Glomerular endothelial cell (primary cell): ENCODE results near the gene FOXD4L1. TPM values are rescaled to one million over a fixed set of nuclear protein-coding genes. Genes with fewer than 3 reads are reported as not detected.
"Not testable (repeated sequence)": the region's sequence is repeated elsewhere in the genome, so short reads cannot be mapped to it uniquely, and the experiment has no call there.

Experiments
- DNase-seq: peaks from one replicate; pipeline ENCODE4 v3.0.0-alpha.2; 2011; ENCODE audit warnings: low read depth, low spot score; ENCODE audit errors: extremely low read depth
- total RNA-seq: library from RNA; depleted of rRNA; stranded (reverse); fragments of >200 nt; gene quantifications from 2 replicates; pipeline ENCODE4 v1.2.3, GENCODE V29; 2015

The FOXD4L1 gene
- total RNA-seq, result 0.05 TPM in 1 of 2 replicates, not detected in the other

DNA sequence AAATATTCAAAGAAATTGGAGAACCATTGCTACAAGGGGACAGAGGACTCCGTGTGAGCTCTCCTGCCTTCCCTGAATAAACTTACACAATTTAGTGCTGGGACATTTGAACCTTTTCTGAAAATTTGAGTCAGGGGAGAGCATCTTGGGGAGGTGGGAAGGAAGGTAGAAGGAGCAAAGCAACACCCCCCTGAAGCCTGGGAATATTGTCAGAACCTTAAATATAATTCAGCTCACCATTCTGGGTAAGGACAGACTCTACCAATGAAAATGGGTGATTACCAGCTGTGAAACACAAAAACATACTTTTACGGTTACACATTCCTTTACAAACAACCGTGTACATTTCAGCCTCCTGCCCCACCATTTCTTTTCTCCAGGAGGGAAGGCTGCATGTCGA is at the start of gene FOXD4L1:
Gene FOXD4L1, plus strand, starts transcription at position 301 of the 400 bp plus-strand sequence. CDS start 592 bp downstream, outside the sequence.
- DNase-seq, result not testable (repeated sequence)

DNA sequence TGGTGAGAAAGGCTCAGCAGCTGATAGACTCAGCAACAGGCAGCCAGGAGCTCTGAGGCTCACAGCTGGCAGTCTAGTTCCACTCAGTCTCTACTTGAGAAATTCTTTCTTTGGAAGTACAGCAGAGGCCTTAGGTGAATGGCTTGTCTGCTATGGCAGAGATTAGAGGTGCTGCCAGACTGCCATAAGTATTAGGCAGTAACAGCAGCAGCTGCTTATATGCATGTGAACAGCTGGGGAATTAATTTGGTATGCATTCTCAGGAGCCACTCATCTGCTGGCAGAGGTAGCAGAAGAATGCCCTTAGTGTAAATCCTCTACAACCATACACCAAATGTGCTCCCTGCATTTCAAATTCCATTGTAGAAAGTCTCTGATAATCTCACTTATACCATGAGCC is 32.7 kb upstream of the FOXD4L1 start:
- DNase-seq, result not testable (repeated sequence)

DNA sequence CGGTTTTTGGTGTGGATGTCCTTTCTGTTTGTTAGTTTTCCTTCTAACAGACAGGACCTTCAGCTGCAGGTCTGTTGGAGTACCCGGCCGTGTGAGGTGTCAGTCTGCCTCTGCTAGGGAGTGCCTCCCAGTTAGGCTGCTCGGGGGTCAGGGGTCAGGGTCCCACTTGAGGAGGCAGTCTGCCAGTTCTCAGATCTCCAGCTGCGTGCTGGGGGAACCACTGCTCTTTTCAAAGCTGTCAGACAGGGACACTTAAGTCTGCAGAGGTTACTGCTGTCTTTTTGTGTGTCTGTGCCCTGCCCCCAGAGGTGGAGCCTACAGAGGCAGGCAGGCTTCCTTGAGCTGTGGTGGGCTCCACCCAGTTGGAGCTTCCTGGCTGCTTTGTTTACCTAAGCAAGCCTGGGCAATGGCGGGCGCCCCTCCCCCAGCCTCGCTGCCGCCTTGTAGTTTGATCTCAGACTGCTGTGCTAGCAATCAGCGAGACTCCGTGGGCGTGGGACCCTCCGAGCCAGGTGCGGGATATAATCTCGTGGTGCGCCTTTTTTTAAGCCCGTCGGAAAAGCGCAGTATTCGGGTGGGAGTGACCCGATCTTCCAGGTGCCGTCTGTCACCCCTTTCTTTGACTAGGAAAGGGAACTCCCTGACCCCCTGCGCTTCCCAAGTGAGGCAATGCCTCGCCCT is 21.6 kb upstream of the FOXD4L1 start:
- not testable (repeated sequence) for DNase-seq

DNA sequence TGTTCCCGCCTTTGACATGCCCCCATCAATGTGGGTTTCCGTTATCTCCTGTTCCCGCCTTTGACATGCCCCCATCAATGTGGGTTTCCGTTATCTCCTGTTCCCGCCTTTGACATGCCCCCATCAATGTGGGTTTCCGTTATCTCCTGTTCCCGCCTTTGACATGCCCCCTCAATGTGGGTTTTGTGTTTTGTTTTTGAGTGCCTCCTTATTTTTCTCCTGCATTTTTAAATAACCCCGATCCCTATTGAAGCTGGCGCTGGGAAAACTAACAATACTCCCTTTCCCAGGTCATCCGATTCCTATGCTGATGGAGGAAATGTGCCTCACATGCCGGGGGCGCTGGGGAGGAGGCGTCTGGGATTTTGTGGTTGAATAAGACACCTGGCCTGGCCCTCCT is 1.9 kb upstream of the FOXD4L1 start:
- DNase-seq, result not testable (repeated sequence)

DNA sequence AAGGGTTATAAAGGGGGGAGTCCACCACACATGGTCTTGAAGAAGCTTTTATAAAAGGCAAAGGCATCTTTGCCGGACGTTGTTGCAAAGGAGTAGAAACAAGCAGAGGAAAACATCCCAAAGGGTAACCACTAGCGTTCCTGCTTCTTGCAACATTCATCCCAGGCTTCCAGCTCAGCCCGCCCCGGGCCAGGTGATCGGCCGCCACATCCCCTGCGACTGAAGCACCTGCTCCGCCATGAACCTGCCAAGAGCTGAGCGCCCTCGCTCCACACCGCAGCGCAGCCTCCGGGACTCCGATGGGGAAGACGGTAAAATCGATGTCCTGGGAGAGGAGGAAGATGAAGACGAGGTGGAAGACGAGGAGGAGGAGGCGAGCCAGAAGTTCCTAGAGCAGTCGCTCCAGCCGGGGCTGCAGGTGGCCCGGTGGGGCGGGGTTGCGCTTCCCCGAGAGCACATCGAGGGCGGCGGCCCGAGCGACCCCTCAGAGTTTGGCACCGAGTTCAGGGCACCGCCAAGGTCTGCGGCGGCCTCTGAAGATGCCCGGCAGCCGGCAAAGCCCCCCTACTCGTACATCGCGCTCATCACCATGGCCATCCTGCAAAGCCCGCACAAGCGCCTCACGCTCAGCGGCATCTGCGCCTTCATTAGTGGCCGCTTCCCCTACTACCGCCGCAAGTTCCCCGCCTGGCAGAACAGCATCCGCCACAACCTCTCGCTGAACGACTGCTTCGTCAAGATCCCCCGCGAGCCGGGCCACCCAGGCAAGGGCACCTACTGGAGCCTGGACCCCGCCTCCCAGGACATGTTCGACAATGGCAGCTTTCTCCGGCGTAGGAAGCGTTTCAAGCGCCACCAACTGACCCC is 787 bp downstream of the FOXD4L1 start:
- not testable (repeated sequence) for DNase-seq

DNA sequence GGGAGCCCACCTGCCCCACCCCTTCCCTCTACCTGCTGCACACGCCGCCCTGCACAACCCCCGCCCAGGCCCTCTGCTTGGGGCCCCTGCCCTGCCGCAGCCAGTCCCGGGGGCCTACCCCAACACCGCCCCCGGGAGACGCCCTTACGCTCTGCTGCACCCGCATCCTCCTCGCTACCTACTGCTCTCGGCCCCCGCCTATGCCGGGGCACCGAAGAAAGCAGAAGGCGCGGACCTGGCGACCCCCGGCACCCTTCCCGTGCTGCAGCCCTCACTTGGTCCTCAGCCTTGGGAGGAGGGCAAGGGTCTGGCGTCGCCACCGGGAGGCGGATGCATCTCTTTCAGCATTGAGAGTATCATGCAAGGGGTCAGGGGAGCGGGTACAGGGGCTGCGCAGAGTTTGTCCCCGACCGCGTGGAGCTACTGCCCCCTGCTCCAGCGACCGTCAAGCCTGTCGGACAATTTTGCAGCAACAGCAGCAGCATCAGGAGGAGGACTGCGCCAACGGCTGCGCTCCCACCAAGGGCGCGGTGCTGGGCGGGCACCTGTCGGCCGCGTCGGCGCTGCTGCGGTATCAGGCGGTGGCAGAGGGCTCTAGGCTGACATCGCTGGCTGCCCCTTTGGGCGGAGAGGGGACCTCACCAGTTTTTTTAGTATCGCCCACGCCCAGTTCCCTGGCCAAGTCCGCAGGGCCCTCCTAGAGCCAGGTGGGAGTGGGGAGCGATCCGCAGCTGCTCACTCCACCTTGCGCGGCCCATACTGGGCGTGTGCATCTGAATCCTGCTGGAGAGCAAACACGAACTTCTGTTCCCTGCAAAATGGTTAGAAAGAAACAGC is 1.6 kb downstream of the FOXD4L1 start:
- DNase-seq, result not testable (repeated sequence)

DNA sequence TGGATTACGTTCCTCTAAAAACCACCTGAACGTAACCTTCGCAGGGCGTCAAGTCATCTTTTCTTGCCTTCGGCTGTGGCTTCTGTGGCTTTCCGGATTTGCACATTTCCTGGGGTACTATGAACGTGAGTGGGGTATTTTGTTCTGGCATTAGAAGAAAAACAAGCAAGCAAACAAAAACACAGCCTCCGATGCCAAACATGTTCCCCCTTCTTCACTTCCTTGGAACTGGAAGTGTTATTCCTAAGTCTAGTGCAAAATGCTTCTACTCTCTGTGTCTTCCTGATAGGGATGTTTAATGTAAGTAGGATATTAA is 2.2 kb downstream of the FOXD4L1 start:
- DNase-seq, result not testable (repeated sequence)

DNA sequence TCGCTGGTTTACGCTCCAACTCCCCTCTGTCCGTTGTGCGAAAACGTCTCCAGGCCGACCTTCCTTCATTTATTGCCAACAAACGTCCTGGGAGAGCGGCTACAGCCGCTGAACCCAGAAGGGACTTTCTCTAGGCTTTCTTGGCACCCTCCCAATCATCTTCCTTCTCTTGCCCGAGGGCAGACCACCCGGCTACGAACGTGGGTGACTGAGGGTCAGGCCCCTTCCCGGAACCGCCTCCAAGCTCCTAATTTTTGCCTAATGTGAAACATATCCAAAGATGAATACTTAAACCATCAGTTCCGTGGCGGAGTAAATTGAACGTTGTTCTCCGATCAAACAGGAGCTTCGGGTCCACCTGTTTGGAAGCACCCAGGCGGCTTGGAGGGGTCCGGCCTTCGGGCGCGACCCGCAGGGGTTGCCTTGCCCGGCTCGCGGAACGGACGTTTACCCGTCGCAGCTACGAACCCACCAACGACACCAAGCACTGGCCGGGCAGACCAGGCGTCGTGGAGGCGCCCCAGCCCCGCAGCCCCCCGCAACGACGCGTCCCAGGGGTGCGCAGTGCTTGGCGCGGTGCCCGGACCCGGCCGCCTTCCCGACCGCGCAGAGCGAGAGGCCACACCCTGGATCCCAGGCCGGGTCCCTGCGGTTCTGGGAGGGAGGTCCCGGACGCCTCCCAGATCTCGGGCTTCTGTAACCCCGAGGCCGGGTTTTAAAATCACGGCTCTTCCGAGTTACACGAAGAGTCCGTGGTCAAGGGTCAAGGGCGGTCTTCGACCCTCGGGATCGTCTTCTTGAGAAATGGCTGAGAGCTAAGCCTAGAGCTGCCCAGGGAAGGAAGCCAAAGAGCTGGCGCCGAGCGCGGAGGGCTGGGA is 4.0 kb downstream of the FOXD4L1 start:
- not testable (repeated sequence) for DNase-seq

DNA sequence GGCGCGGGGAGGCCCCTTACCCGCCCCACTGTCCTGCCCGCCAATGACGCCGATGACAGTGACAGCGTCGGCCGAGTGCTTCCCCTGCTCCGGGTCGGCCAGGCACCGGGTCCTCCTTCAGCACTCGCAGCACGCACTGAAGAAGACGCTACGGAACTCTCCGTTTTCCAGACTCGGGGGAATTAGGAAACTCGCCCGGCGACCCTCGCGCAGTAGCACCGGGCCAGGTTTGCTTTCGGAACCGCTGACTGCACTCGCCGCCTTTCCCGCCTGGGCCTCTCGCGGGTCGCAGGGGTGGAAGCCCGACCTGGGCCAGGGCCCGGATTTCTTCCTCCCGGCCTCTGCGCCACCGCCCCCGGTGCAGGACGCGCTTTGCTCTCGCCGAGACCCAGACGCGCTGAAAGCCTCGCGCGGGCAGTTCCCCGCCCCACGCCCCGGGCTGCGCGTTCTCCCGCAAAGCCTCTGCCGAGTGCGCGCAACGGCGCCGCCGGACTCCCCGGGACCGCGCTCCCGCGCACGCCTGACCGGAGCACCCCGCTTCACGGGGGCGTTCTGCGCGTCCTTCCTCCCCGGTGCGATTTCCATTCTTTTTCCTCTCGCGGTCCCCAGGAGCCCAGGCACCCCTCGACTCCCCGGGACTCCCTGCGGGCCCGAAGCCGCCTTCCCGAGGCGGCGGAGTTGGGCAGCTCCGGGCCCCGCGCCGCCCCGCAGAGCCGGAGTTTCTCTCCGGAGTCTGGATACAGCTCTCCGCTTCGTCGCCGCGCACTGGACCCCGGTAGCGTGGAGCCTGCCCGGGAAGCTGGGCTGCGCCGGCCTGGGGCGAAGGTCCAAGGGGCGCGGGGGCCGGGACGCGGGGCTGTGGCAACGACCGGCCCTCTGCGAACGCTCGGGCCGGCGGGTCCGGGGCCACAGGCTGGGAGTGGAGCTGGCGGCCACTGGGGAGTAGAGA is 4.9 kb downstream of the FOXD4L1 start:
- DNase-seq, result not testable (repeated sequence)

DNA sequence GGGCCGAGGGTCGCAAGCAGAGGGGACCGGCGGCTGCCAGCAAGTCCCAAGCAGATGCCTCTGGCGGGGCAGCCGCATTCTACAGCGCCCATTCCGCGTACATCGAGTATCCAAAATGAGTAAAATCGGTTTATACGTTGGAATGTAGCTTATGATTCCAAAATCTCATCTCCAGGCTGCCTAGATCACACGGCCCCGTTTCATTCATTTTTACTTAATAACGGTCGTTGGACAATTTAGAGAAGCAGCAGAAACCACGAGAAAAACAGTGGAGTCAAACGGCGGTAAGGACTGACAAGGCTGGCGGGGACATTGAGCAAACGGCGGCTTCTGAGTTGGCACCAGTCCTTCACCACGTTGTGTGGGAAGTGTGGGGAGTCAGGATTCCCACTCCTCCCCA is 5.6 kb downstream of the FOXD4L1 start:
- DNase-seq, result not testable (repeated sequence)

DNA sequence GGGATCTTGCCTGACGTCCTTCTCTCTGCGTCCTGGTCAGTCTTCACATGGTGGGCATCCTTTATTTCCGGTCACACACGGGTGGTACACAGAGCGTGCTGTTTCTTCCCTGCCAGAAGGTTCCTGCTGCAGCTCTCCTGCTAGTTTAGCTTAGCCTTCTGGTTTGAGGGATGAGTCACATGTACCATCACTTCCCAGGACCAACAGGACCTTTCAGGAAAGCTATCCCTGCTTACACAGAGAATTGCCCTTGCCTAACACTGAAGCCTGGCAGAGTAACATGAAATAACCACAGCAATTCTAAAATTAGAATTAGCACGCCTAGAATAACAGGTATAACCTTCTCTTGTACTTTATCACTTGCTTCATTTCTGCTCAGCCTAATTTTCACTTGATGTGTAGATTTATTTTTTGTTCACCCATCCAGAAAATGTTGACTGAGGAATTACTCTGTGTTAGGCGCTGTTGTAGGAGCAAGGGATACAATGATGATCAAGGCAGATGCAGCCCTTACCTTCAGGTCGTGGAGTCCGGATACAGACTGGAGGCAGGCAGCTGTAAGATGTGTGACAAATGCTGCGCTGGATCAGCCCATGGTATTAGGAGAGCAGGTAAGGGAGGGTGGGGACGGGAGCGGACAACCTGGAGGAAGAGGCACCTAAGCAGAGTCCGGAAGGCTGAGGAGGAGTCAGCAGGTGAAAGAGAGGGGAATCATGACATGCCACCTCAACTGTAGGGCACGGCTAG is 9.1 kb downstream of the FOXD4L1 start:
- not testable (repeated sequence) for DNase-seq

DNA sequence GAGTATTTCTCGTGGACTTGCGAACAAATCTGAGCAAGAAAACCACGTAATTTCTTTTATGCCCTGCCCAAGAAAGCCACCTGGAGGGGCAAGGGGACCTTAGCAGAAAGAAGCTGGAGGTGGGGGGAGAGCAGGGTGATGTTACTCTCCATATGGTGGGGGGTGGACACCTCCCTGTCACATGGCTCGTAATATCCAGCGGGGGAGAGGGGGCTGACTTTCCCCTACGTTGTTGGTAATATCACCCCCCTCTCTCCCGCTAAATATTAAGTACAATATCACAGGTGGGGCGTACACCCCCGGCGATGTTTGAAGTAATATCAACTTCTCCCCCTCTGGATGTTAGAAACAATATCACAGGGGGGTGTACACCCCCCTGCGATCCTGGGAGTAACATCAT is 9.7 kb downstream of the FOXD4L1 start:
- not testable (repeated sequence) for DNase-seq

DNA sequence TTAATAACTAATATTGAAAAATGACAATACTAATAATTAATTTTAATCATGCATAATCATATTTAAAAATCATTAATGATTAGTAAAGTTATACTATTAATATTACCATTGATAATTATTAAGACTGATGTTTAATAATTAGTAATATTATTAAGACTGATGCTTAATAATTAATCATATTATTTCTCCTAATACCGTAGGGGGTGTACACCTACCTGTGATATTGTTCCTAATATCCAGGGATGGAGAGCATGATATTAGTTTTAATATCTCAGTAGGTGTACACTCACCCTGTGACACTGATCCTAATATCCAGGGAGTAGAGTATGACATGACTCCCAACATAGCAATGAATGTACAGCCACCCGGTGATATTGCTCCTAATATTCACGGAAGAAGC is 12.4 kb downstream of the FOXD4L1 start:
- DNase-seq, result not testable (repeated sequence)

DNA sequence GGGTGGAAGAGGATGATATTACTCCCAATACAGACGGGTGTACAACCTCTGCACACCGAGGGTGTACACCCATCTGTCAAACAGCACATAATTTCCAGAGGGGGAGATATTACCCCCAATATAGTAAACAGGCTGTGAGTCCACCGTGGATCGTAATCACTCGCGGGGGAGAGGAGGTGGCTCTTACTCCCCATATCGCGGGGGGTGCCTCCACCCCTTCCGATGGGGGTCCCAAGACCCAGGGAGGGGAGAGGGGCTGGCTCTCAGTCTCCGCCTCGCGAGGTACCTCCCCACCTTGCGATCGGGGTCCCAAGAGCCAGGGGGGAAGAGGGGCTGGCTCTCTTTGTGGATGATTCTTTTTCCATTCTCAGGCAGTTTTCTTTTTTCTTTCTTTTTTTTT is 13.4 kb downstream of the FOXD4L1 start:
- DNase-seq, result not testable (repeated sequence)

DNA sequence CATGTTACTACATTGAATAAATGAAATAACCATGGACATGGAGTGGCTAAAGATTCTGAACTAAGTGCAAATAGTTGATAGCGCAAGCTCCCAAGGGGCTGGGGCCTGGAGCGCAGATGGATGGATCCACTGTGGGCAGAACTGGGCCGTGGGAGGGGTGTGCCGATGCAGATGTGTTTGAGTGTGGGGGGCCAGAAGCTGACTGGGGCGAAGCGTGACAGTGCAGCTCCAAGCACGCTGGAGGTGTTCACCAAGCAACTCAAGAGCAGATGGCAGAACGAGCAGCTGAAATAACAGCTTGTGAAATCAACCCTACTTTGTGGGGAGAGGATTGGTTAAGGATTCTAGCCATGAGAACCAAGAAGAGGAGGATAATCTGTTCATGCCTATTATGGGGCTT is 17.0 kb downstream of the FOXD4L1 start:
- DNase-seq, result not testable (repeated sequence)

DNA sequence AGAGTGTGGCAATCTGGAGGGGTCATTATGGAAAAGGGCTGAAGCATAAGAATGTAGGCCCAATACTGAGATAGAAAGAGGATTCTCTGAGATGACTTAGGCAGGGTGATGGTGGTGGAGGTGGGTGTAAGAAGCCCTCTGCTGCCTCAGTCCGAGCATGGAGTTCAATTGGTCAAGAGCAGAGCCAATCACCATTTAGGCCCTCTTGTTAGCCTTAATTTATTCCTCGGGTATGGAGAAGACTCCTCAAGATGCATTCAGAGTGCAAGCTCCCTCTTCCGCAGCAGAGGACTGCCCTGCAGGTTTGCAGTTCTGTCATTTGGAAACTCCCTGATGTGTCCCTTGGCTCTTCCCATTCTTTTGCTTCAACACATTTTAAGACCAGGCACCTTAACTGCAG is 17.5 kb downstream of the FOXD4L1 start:
- DNase-seq, result not testable (repeated sequence)

DNA sequence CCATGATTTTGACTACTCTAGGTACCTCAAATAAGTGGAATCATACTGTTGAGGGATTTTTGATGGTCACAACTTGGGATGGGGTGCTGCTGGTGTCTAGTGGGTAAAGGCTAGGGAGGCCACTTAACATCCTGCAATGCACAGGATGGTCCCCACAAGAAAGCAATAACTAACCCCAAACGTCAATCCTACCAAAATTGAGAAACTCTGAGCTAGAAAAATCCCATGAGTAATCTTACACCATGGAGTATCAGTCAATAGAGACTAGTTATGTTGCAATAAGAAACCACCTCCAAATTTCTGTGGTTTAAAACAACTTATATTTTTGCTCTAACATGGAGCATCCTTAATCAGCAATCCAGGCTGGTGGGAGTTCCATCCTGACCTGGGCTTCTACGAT is 18.6 kb downstream of the FOXD4L1 start:
- DNase-seq, result not testable (repeated sequence)

DNA sequence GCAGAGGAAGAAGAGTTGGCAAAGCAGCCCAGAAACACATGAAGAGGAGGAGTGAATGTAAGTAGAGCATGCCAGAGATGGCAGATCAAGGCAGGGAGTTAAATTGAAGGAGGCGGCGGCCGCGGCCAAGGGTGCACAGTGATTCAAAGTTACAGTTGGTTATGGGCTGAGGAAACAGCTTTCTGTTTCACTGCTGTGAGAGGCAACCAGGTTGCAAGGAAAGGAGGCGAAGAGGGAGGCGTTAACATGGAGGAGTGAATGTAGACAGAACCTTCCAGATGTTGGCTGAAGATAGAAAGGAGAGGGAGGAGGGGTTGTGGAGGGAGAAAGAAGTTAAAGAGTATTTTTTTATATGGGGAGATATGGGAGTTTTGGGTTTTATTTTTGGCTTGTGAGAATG is 22.4 kb downstream of the FOXD4L1 start:
- DNase-seq, result not testable (repeated sequence)
